Ovary (tissue), 3 donors: ENCODE measurements around the gene RIC3.

Experiments used
- CTCF ChIP-seq, 3 donors: fragments of 450-650 bp in 2 of 3; fragments of 200-600 bp in 1 of 3; IDR thresholded peaks; one replicate each; pipeline versions ENCODE4 v1.5.1 to v1.8.0; 2016 to 2022; ENCODE audit warnings: antibody characterized with exemption in 3 of 3, mild to moderate bottlenecking in 1 of 3
- EP300 ChIP-seq: sonication (generic); formaldehyde crosslinking; IDR thresholded peaks from one replicate; pipeline ENCODE4 v1.6.1; 2017; ENCODE audit warnings: antibody characterized with exemption
- donor health status: DM: no; HTN: no; CAD: no.

GRCh38 chr11:8085011-8085645 is 83.7 kb downstream of the RIC3 start:
- TF ChIP-seq EP300 (no peak), CTCF (IDR thresholded peaks at IDR 0.05) (no peak)
